ENCODE results near the gene ZDHHC11B.
"Not testable (repeated sequence)": the region's sequence is repeated elsewhere in the genome, so short reads cannot be mapped to it uniquely, and the experiment has no call there.

GRCh38 chr5:813575-813974 is 29.0 kb upstream of the ZDHHC11B start:
- not testable (repeated sequence) for TF ChIP-seq POLR2A (IDR thresholded peaks at IDR 0.05; ENCODE audit: low read depth); CTCF (IDR thresholded peaks at IDR 0.05); EP300 (IDR thresholded peaks at IDR 0.05); POLR2AphosphoS5 (IDR thresholded peaks at IDR 0.05)

All from esophagus muscularis mucosa (tissue), 4 donors.